HCT116 (cell line): ENCODE results near the gene SND1. TPM values are rescaled to one million over a fixed set of nuclear protein-coding genes. Genes with fewer than 3 reads are reported as not detected.

Source experiments
- ATAC-seq: fragments of 200-7000 bp; cut with Tn5 transposase; 2 replicates; pipeline ENCODE4 v1.9.1; 2020; ENCODE audit warnings: mild to moderate bottlenecking, moderate library complexity
- BruUV-seq: library from RNA; stranded (reverse); fragments of 400-500 nt; replicated peaks from 2 replicates; lab custom pipeline; 2021; lab: Mats Ljungman, UMichigan
- CTCF ChIA-PET: fragments of 300-600 bp; sonication (Branson Sonifier 250); formaldehyde crosslinking; loops from one replicate; lab custom pipeline; 2021; ENCODE audit warnings: antibody characterized with exemption; lab: Charles Lee
- POLR2A ChIA-PET: fragments of 300-600, 350-600 bp; sonication (Branson Sonifier 250); formaldehyde crosslinking; loops from one replicate; lab custom pipeline; 2021; ENCODE audit warnings: antibody characterized with exemption; lab: Charles Lee
- RAD21 ChIA-PET, 2 experiments: fragments of 300-600 bp; sonication (Branson Sonifier 250); formaldehyde crosslinking; loops; one replicate each; lab custom pipeline; 2023; ENCODE audit warnings: low total read pairs in 2 of 2; ENCODE audit not compliant: uncharacterized antibody in 2 of 2, unreplicated experiment in 2 of 2, low non-redundant PET in 1 of 2; lab: Charles Lee
- DNase-seq: peaks from one replicate; pipeline ENCODE4 v3.0.0-alpha.2; 2010; ENCODE audit warnings: low read depth, low spot score
- H2AFZ ChIP-seq: fragments of 200-600 bp; shearing (Covaris generic), sonication (generic); 2 replicates; pipeline ENCODE4 v1.6.1; 2017; ENCODE audit warnings: low read depth, mixed run types, mixed read lengths, antibody characterized with exemption, low read length; ENCODE audit not compliant: poor library complexity, severe bottlenecking
- H3K27ac ChIP-seq: 2 replicates; pipeline ENCODE4 v1.5.1; 2012; ENCODE audit warnings: low read depth, low read length
- H3K27me3 ChIP-seq: fragments of 200-600 bp; sonication (generic); 2 replicates; pipeline ENCODE4 v1.6.1; 2016; ENCODE audit warnings: mixed run types, low read length, mixed read lengths; ENCODE audit not compliant: insufficient read depth
- H3K36me3 ChIP-seq, 2 experiments: fragments of 200-500 bp in 1 of 2; fragments of 200-600 bp in 1 of 2; sonication (Bioruptor generic) in 1 of 2; sonication (generic) in 1 of 2; 2 replicates each; pipeline versions ENCODE4 v1.5.1 to v1.6.1; 2014 to 2016; ENCODE audit warnings: low read length in 2 of 2, inconsistent platforms in 1 of 2, mixed read lengths in 1 of 2, mixed run types in 1 of 2; ENCODE audit not compliant: insufficient read depth in 2 of 2, control insufficient read depth in 1 of 2
- H3K4me1 ChIP-seq, 2 experiments: fragments of 200-600 bp in 1 of 2; sonication (generic) in 1 of 2; 2 replicates each; pipeline versions ENCODE4 v1.5.1 to v1.6.1; 2012 to 2017; ENCODE audit warnings: low read length in 2 of 2, inconsistent platforms in 1 of 2, mild to moderate bottlenecking in 1 of 2, mixed read lengths in 1 of 2, mixed run types in 1 of 2, moderate library complexity in 1 of 2; ENCODE audit not compliant: insufficient read depth in 2 of 2, control insufficient read depth in 1 of 2
- H3K4me2 ChIP-seq: fragments of 200-600 bp; sonication (generic); 2 replicates; pipeline ENCODE4 v1.6.1; 2017; ENCODE audit warnings: mixed run types, low read length, mixed read lengths
- H3K4me3 ChIP-seq, 2 experiments: fragments of 200-600 bp in 1 of 2; sonication (generic) in 1 of 2; replicated peaks in 1 of 2; 2 replicates each; pipeline ENCODE4 v1.5.1; 2011 to 2016; ENCODE audit warnings: low read length in 2 of 2, control low read depth in 1 of 2, low read depth in 1 of 2, mild to moderate bottlenecking in 1 of 2, mixed read lengths in 1 of 2, mixed run types in 1 of 2
- H3K79me2 ChIP-seq: fragments of 200-600 bp; sonication (generic); 2 replicates; pipeline ENCODE4 v1.6.1; 2017; ENCODE audit warnings: mild to moderate bottlenecking, mixed run types, low read length, moderate library complexity, mixed read lengths; ENCODE audit not compliant: insufficient read depth
- H3K9ac ChIP-seq: fragments of 200-600 bp; sonication (generic); 2 replicates; pipeline ENCODE4 v1.6.1; 2016; ENCODE audit warnings: low read length, mixed read lengths
- H3K9me2 ChIP-seq: fragments of 200-600 bp; sonication (generic), shearing (Covaris generic); 2 replicates; pipeline ENCODE4 v1.6.1; 2017; ENCODE audit warnings: mixed run types, mild to moderate bottlenecking, moderate library complexity; ENCODE audit not compliant: insufficient read depth
- H3K9me3 ChIP-seq, 2 experiments: fragments of 200-500 bp in 1 of 2; fragments of 200-600 bp in 1 of 2; sonication (Bioruptor generic) in 1 of 2; sonication (generic) in 1 of 2; 2 replicates each; pipeline ENCODE4 v1.6.1; 2014 to 2017; ENCODE audit warnings: low read length in 2 of 2, mixed read lengths in 2 of 2, inconsistent platforms in 1 of 2, low read depth in 1 of 2, mild to moderate bottlenecking in 1 of 2, mixed run types in 1 of 2, moderate library complexity in 1 of 2; ENCODE audit not compliant: control insufficient read depth in 1 of 2, insufficient read depth in 1 of 2
- H4K20me1 ChIP-seq: fragments of 200-600 bp; sonication (generic), shearing (Covaris generic); 2 replicates; pipeline ENCODE4 v1.6.1; 2017; ENCODE audit warnings: mixed run types, mild to moderate bottlenecking, moderate library complexity; ENCODE audit not compliant: insufficient read depth
- CEBPB ChIP-seq: IDR thresholded peaks from 2 replicates; pipeline ENCODE4 v1.6.1; 2012; ENCODE audit warnings: low read depth
- ELF1 ChIP-seq: IDR thresholded peaks from 2 replicates; pipeline ENCODE4 v1.6.1; 2012; ENCODE audit warnings: low read depth, borderline replicate concordance
- EZH2 ChIP-seq: fragments of 200-600 bp; sonication (generic); IDR thresholded peaks from 2 replicates; pipeline ENCODE4 v1.6.1; 2017; ENCODE audit warnings: antibody characterized with exemption, mixed run types
- EZH2phosphoT487 ChIP-seq: fragments of 200-600 bp; IDR thresholded peaks from 2 replicates; pipeline ENCODE4 v1.6.1; 2018; ENCODE audit warnings: antibody characterized with exemption, borderline replicate concordance
- JUND ChIP-seq: IDR thresholded peaks from 2 replicates; pipeline ENCODE4 v1.6.1; 2012
- POLR2AphosphoS5 ChIP-seq: IDR thresholded peaks from 2 replicates; pipeline ENCODE4 v1.6.1; 2011; ENCODE audit warnings: mild to moderate bottlenecking, low read depth, low read length, moderate library complexity
- RAD21 ChIP-seq: IDR thresholded peaks from 2 replicates; pipeline ENCODE4 v1.6.1; 2012; ENCODE audit warnings: low read depth, mild to moderate bottlenecking
- REST ChIP-seq: IDR thresholded peaks from 2 replicates; pipeline ENCODE4 v1.6.1; 2012; ENCODE audit warnings: low read depth
- SP1 ChIP-seq: IDR thresholded peaks from 2 replicates; pipeline ENCODE4 v1.6.1; 2012; ENCODE audit warnings: low read depth
- SRF ChIP-seq: IDR thresholded peaks from 2 replicates; pipeline ENCODE4 v1.6.1; 2012; ENCODE audit warnings: low read depth
- YY1 ChIP-seq: IDR thresholded peaks from 2 replicates; pipeline ENCODE4 v1.6.1; 2011; ENCODE audit warnings: low read length, low read depth, moderate library complexity, mild to moderate bottlenecking; ENCODE audit not compliant: insufficient replicate concordance; ENCODE audit errors: extremely low read depth
- ZBTB33 ChIP-seq: IDR thresholded peaks from 2 replicates; pipeline ENCODE4 v1.6.1; 2011; ENCODE audit warnings: mild to moderate bottlenecking, low read length, moderate library complexity; ENCODE audit not compliant: insufficient replicate concordance; ENCODE audit errors: extremely low read depth
- ZFX ChIP-seq: fragments of 450-650 bp; IDR thresholded peaks from 2 replicates; pipeline ENCODE4 v1.6.1; 2017
- intact Hi-C: fragments of 100-400 bp; cut with micrococcal nuclease; formaldehyde crosslinking; loops from 2 replicates; pipeline ENCODE4 v1.10.0; 2022
- total RNA-seq: library from RNA; stranded (reverse); gene quantifications from one replicate; pipeline ENCODE4 v1.2.1, GENCODE V29; 2021; ENCODE audit not compliant: unreplicated experiment

The SND1 gene
- total RNA-seq, 1 experiment from 2014 or later: 169 TPM

GRCh38 chr7:128105228-128106022, 453.4 kb downstream of the SND1 start:
- TF ChIP-seq SP1 (no peak), ELF1 (no peak), REST (no peak), EZH2 (no peak), SRF (no peak), CEBPB (no peak), EZH2phosphoT487 (no peak), YY1 (no peak), RAD21 (no peak), JUND (no peak), ZFX (no peak), ZBTB33 (no peak), POLR2AphosphoS5 (no peak; the same call in 1 of the 2 replicates)
- TF ChIP-seq, all 23 proteins: peak for 0
- H3K9ac ChIP-seq: no peak overlapping the region
- H3K4me3 ChIP-seq: no peak overlapping the region
- H3K79me2 ChIP-seq: no peaks in the 10 kb centered on the region
- H3K27ac ChIP-seq: no peak overlapping the region
- H2AFZ ChIP-seq: no peak overlapping the region
- ChIA-PET RAD21 (interaction anchor here in 1 of 2 experiments (1.4 kb wide), 1 partner anchor 104 kb away, joined by 3 read pairs; no protein-coding TSS in a partner anchor), CTCF (no interaction called here), POLR2A (no interaction called here)
- no peaks in the 10 kb centered on the region for H3K9me3 ChIP-seq
- DNase-seq (no peak), ATAC-seq (no peak)
- intact Hi-C loops: no loop called here
- no peaks in the 10 kb centered on the region for H3K36me3 ChIP-seq
- H3K9me2 ChIP-seq: no peaks in the 10 kb centered on the region
- BruUV-seq: TSS peak; percentile 18
- H3K4me2 ChIP-seq: no peak overlapping the region
- no peaks in the 10 kb centered on the region; the same call in 1 of the 2 replicates for H3K27me3 ChIP-seq
- no peaks in the 10 kb centered on the region for H4K20me1 ChIP-seq
- no peaks in the 10 kb centered on the region for H3K4me1 ChIP-seq
